KMS-11 (cell line): ENCODE results near the gene PSMC2.

Experiments
- H2AFZ ChIP-seq: fragments of 200-600 bp; sonication (generic); 2 replicates; pipeline ENCODE4 v1.6.1; 2016; ENCODE audit warnings: antibody characterized with exemption, mixed run types, low read depth
- H3K27ac ChIP-seq: fragments of 200-600 bp; sonication (generic); 2 replicates; pipeline ENCODE4 v1.6.1; 2016; ENCODE audit warnings: mild to moderate bottlenecking, mixed run types
- H3K27me3 ChIP-seq: fragments of 200-600 bp; sonication (generic); 2 replicates; pipeline ENCODE4 v1.6.1; 2017; ENCODE audit warnings: mild to moderate bottlenecking, low read depth, mixed run types, moderate library complexity; ENCODE audit not compliant: insufficient read depth
- H3K36me3 ChIP-seq: fragments of 200-600 bp; sonication (generic); 2 replicates; pipeline ENCODE4 v1.6.1; 2017; ENCODE audit warnings: mild to moderate bottlenecking, mixed run types; ENCODE audit not compliant: insufficient read depth
- H3K4me1 ChIP-seq: fragments of 200-600 bp; sonication (generic); 2 replicates; pipeline ENCODE4 v1.6.1; 2016; ENCODE audit warnings: mild to moderate bottlenecking, low read depth, mixed run types; ENCODE audit not compliant: poor library complexity, severe bottlenecking
- H3K4me2 ChIP-seq: fragments of 200-600 bp; sonication (generic); 2 replicates; pipeline ENCODE4 v1.7.0; 2016; ENCODE audit warnings: mild to moderate bottlenecking, mixed run types
- H3K4me3 ChIP-seq: fragments of 200-600 bp; sonication (generic); IDR thresholded peaks from 2 replicates; pipeline ENCODE4 v1.6.1; 2017; ENCODE audit warnings: low read depth, low read length, mixed read lengths; ENCODE audit not compliant: insufficient read depth
- H3K79me2 ChIP-seq: fragments of 200-600 bp; sonication (generic); 2 replicates; pipeline ENCODE4 v1.6.1; 2016; ENCODE audit warnings: low read depth, mixed run types; ENCODE audit not compliant: insufficient read depth
- H3K9ac ChIP-seq: fragments of 200-600 bp; sonication (generic); 2 replicates; pipeline ENCODE4 v1.6.1; 2016; ENCODE audit warnings: mild to moderate bottlenecking, mixed run types
- H4K20me1 ChIP-seq: fragments of 200-600 bp; sonication (generic); 2 replicates; pipeline ENCODE4 v1.6.1; 2016; ENCODE audit warnings: mild to moderate bottlenecking, mixed run types; ENCODE audit not compliant: insufficient read depth
- TF ChIP-seq, protein P1 (sequence below): fragments of 200-600 bp; sonication (generic); conservative IDR thresholded peaks from 2 replicates; pipeline ENCODE4 v1.6.1; 2017; ENCODE audit warnings: low read depth, mild to moderate bottlenecking, antibody characterized with exemption, low read length, moderate library complexity, mixed read lengths

PSMC2 gene

DNA sequence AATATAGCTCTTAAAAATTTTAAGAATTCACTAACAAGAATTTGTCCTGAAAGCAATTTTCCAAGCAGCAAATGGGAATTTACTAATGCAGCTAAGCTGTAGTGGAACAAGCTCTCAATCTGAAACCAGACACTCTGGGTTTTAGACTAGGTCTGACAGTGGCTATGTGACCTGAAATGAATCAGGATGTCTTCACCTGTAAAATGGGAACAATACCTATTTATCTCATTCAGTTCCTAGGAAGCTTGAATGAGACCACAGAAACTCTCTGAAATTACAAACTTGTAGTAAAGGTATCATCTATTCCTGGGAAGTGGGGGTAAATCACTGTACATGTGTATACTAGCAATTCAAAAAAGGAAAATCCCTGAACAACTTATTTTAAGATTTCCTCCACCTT lies 4.1 kb upstream of the PSMC2 start:
- peaks cover 52% of the 10 kb centered on the region for H3K4me1 ChIP-seq
- peaks cover 16% of the 10 kb centered on the region; the same call in 1 of the 2 replicates for H3K36me3 ChIP-seq
- no peak overlapping the region for H2AFZ ChIP-seq
- TF ChIP-seq, protein P1, sequence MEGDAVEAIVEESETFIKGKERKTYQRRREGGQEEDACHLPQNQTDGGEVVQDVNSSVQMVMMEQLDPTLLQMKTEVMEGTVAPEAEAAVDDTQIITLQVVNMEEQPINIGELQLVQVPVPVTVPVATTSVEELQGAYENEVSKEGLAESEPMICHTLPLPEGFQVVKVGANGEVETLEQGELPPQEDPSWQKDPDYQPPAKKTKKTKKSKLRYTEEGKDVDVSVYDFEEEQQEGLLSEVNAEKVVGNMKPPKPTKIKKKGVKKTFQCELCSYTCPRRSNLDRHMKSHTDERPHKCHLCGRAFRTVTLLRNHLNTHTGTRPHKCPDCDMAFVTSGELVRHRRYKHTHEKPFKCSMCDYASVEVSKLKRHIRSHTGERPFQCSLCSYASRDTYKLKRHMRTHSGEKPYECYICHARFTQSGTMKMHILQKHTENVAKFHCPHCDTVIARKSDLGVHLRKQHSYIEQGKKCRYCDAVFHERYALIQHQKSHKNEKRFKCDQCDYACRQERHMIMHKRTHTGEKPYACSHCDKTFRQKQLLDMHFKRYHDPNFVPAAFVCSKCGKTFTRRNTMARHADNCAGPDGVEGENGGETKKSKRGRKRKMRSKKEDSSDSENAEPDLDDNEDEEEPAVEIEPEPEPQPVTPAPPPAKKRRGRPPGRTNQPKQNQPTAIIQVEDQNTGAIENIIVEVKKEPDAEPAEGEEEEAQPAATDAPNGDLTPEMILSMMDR, result no peak
- H3K79me2 ChIP-seq, result peaks cover 79% of the 10 kb centered on the region
- H3K27me3 ChIP-seq, result no peaks in the 10 kb centered on the region
- peak overlapping the region; percentile 92; the same call in 1 of the 2 replicates for H3K9ac ChIP-seq
- H4K20me1 ChIP-seq, result no peaks in the 10 kb centered on the region
- H3K4me2 ChIP-seq, result peak overlapping the region; percentile 79
- peak overlapping the region; percentile 80 for H3K27ac ChIP-seq
- H3K4me3 ChIP-seq, result no peak overlapping the region

DNA sequence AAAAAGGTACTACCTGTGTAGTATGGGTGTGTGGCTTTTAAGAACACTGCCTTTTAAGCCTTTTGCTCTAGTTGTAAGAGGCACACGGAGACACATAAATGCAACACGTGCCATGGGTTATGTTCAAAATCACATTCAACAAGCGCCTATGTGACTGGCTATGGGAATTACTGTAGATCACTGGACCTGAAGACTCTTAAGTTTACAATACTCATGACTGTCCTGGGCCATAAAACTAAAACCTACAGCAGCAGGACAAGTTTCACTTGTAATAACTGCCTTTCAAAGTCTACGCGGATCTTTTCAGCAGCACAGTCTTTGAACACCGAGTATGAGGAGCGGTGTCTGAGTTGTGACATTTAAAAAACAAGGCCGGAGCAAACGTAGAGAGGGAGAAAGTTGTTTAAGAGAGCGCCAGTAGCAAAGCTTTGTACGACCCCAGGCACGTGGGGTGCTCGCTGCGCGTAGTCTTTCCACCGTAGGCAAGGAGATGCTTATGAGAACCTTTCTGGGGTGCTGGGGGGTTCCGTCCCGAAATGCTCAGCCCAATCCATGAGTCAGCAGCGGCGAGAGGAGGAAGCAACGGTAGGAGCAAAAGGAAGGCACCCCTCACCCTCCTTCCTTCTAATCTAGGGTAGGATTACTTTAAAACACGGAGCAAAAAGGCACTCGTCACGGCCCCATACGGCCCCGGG lies 3.5 kb upstream of the PSMC2 start:
- Histone ChIP-seq H3K4me1 (peaks cover 58% of the 10 kb centered on the region), H3K79me2 (peaks cover 79% of the 10 kb centered on the region), H3K27me3 (no peaks in the 10 kb centered on the region), H3K9ac (peak overlapping the region; percentile 92), H4K20me1 (no peaks in the 10 kb centered on the region), H3K36me3 (peaks cover 15% of the 10 kb centered on the region; the same call in 1 of the 2 replicates), H3K4me2 (peak overlapping the region; percentile 79), H2AFZ (peak overlapping the region; percentile 56), H3K4me3 (peak overlapping the region; percentile 75), H3K27ac (peak overlapping the region; percentile 80)
- TF ChIP-seq, protein P1, result no peak

DNA sequence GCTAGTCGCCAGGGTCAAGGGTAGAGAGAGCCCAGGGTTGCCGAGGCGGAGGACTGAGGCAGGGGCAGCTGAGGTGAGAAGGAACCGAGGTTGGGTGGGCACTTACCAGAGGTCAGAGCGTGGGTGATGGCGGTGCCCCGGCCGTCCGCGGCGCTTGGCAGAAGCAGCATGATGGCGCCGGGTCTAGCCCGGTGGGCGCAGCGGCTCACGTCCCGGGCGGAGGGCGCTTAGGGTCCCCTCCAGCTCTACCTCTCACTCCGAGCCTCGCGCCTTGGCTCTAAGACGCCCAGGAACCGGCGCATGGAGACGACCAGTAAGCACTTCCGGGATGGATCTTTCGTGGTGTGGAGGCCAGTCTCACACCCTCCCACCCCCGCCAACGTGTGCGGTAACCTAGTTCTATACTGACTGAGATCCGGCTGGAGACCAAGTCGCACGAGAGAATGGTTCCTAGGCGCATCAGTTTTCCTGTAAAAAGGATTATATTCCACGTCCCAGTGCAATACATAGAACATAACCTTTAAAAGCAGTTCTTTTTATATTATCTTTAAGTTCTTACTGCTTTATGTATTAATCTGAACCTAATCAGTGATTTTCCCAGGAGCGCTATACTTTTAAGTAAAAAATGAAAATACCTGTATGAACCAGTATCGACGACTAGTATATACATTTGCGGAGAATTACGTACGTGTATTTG lies 2.8 kb upstream of the PSMC2 start, which contains the start of gene DNAJC2:
DNAJC2 (minus strand) TSS at position 315 of the 697 bp plus-strand sequence; CDS start at position 170, 145 bp downstream.
- Histone ChIP-seq H3K4me1 (peaks cover 65% of the 10 kb centered on the region), H3K79me2 (peaks cover 79% of the 10 kb centered on the region), H3K9ac (peak within 1 kb of the TSS; percentile 92), H3K4me2 (peak within 1 kb of the TSS; percentile 79), H3K36me3 (peaks cover 11% of the 10 kb centered on the region; the same call in 1 of the 2 replicates), H3K27ac (peak within 1 kb of the TSS; percentile 80), H3K4me3 (peak within 1 kb of the TSS; percentile 75), H4K20me1 (no peaks in the 10 kb centered on the region), H3K27me3 (no peaks in the 10 kb centered on the region), H2AFZ (peak within 1 kb of the TSS; percentile 56)
- TF ChIP-seq, protein P1, result no peak

DNA sequence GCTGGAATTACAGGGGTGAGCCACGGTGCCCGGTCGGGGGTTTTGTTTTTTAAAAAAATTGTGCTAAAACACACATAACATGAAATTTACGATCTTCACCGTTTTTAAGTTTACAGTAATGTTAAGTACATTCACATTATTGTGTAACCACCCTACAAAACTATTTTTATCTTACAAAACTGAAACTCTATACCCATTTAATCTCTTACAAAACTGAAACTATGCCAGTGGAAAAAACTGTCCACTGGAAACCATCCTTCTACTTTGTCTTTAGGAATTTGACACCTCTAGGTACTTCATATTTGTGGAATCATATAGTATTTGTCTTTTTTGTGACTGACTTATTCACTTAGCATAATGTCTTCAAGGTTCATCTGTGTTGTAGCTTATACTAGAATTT lies 1.0 kb upstream of the PSMC2 start:
- Histone ChIP-seq H3K4me1 (peaks cover 75% of the 10 kb centered on the region), H3K79me2 (peaks cover 79% of the 10 kb centered on the region), H3K4me2 (peak overlapping the region; percentile 88), H3K27me3 (no peaks in the 10 kb centered on the region), H4K20me1 (0 out of 2 replicates have a peak, but pooled peaks cover 2% of the 10 kb centered on the region), H2AFZ (peak overlapping the region; percentile 71), H3K9ac (peak overlapping the region; percentile 7; the same call in 1 of the 2 replicates), H3K27ac (peak overlapping the region; percentile 17; the same call in 1 of the 2 replicates), H3K4me3 (no peak overlapping the region), H3K36me3 (peaks cover 3% of the 10 kb centered on the region; the same call in 1 of the 2 replicates)
- TF ChIP-seq, protein P1, result no peak
